ENCODE results near the gene RIN3. TPM values are rescaled to one million over a fixed set of nuclear protein-coding genes. Genes with fewer than 3 reads are reported as not detected.
"Not testable (repeated sequence)": the region's sequence is repeated elsewhere in the genome, so short reads cannot be mapped to it uniquely, and the experiment has no call there.

RIN3 gene
- total RNA-seq, 1 experiment from 2014 or later, result 2.6 TPM

DNA sequence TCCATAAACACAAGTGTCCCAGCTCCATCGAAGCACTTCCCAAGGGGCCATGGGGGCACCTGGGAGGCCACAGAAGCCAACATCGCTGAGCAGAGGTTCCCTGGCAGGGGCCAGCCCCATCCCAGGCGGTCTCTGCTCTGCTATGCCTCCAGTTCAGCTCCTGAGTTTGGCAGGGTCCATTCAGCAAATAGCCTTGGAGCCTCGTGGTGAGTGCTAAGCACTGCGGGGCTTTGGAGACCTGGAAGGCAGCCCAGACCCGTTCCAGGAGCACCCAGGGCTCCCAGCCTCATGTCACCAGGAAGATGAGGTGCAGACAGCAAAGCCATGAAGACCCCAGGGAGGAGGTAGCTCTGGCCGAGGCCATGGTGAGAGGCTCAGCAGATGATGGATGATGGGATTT lies 125.3 kb downstream of the RIN3 start:
- DNase-seq (ENCODE audit: low read depth, low spot score), result no peak
- in situ Hi-C loops (cut with HindIII; ENCODE audit: low pct_unique_long_range_greater_than_20kb, low sequenced_read_pairs), result no loop called here

DNA sequence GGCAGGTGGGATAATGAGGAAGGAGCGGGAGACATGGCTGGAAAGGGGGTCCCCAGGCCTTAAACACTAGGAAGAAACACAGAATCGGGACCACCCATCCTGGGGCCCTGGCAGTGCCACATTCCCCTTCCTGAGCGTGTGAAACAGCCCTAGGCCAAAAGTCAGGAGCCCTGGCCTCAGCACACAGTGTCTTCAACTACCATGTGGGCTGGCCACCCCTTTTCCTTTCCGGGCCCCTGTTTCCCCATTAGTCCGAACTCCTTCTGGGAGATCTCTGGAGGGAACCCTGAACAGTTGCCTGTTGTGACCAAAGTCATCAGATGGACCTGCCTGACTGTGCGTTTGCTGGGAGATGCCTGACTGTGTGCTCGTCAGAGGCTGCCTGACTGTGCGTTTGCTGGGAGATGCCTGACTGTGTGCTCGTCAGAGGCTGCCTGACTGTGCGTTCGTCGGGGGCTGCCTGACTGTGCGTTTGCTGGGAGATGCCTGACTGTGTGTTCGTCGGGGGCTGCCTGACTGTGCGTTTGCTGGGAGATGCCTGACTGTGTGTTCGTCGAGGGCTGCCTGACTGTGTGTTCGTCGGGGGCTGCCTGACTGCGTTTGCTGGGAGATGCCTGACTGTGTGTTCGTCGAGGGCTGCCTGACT lies 126.0 kb downstream of the RIN3 start:
- in situ Hi-C loops (cut with HindIII; ENCODE audit: low pct_unique_long_range_greater_than_20kb, low sequenced_read_pairs), result not testable (repeated sequence)

DNA sequence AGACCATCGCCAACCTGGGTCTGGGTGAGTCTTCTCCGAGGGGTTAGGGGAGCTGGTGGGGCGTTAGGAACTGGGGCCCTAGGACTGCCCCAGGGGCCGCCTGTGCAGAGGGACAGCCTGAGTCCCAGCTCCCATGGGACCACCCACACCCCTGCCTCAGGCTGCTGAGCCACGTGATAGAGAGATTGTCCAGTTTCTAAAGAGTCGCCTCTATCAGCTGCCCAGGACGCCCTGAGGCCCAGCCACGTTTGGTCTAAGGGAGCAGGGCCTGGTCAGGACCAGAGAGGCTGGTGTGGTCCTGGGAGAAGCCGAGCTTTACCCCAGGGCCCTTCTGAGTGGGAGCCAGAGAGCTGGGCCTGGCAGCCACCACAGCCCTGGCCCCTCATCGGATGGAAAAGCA lies 127.7 kb downstream of the RIN3 start:
- in situ Hi-C loops (cut with HindIII; ENCODE audit: low pct_unique_long_range_greater_than_20kb, low sequenced_read_pairs), result no loop called here
- no peak for DNase-seq (ENCODE audit: low read depth, low spot score)

More for the DNA sequence above, 126.0 kb downstream of the RIN3 start:
- DNase-seq (ENCODE audit: low read depth, low spot score), result not testable (repeated sequence)

DNA sequence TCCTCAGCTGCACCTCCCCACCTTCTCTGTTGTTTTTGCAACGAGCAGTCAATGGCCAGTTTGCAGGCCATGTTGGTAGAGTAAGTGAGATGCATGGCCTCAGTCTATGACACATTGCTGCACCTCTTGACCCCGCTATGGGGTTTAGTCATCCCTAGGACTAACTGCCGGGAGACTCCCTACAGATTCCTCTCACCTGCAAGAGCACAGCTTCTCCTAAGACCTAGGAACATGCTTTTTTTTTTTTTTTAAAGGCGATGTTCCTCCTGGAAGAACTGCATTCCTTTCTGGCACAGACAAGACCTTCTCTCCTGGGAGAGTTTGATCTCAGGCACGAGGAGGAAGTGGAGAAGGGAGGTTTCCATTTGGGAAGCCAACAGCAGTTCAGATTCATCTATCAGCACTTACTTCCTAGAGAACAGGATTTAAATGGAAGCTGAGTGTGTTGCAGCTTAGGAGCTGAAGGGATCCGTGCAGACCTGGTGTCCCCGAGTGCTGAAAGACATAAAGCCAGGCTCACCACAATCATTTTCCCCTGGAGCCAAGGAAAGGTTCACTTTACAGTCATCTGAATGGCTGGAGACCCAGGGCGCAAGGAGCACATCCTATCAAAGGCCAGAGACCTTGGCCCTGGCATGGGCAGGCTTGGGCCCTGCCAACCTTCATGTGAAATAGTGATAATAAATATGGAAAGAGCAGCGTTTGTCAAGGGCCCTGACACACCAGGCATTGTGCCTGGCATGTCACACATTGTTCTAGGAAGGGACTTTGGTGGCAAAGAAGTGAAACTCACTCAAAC lies 130.8 kb downstream of the RIN3 start:
- DNase-seq (ENCODE audit: low read depth, low spot score), result no peak
- in situ Hi-C loops (cut with HindIII; ENCODE audit: low pct_unique_long_range_greater_than_20kb, low sequenced_read_pairs), result no loop called here

DNA sequence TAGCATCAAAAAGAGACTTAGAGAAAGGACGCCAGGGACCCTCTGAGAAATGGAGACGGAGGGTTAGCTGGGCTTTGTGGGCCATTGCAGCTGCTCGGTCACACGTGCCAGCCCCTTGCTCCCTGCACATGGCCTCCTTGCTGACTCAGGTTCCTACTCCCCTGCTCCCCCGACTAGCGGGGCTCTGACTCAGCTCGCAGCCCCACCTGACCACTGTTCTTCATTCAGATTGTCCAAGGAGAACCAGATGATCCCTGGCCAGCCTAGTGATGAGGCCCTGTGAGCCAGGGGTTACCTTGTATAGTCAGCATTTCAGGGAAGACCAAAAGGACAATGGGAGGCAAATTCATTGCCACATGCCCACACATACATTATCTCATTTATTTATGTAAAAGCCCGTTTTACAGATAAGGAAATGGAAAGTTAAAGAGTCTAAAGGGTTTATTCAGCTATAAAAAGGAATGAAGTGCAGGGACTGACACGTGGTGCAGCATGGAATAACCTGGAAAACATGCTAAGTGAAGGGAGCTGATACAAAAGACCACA lies 131.5 kb downstream of the RIN3 start:
- DNase-seq (ENCODE audit: low read depth, low spot score), result no peak
- in situ Hi-C loops (cut with HindIII; ENCODE audit: low pct_unique_long_range_greater_than_20kb, low sequenced_read_pairs), result no loop called here

DNA sequence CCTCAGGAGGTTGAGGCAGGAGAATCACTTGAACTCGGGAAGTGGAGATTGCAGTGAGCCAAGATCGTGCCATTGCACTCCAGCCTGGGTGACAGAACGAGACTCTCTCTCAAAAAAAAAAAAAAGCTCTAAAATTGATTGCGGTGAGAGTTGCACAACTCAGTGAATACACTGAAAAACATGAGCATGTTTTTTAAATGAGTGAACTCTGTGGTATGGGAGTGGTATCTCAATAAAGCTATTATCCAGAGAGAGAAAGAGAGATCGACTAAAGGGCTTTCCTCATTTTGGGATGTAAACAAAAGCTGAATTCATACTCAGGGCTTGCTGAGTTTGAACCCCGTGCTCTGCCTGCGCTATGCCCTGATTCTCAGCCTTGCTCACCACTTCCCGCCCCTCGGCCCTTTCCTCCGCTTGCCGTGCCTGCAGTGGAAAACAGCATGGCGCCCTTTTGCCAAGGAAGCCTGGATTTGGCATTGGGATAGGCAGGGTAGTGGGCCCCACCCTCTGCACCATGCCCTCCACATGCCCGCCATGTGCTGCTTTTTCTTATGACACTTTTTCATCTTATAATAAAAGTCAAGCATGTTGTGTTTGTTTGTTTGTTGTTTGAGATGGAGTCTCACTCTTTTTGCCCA lies 132.4 kb downstream of the RIN3 start:
- peak; percentile 95 for DNase-seq (ENCODE audit: low read depth, low spot score)
- in situ Hi-C loops (cut with HindIII; ENCODE audit: low pct_unique_long_range_greater_than_20kb, low sequenced_read_pairs), result no loop called here

DNA sequence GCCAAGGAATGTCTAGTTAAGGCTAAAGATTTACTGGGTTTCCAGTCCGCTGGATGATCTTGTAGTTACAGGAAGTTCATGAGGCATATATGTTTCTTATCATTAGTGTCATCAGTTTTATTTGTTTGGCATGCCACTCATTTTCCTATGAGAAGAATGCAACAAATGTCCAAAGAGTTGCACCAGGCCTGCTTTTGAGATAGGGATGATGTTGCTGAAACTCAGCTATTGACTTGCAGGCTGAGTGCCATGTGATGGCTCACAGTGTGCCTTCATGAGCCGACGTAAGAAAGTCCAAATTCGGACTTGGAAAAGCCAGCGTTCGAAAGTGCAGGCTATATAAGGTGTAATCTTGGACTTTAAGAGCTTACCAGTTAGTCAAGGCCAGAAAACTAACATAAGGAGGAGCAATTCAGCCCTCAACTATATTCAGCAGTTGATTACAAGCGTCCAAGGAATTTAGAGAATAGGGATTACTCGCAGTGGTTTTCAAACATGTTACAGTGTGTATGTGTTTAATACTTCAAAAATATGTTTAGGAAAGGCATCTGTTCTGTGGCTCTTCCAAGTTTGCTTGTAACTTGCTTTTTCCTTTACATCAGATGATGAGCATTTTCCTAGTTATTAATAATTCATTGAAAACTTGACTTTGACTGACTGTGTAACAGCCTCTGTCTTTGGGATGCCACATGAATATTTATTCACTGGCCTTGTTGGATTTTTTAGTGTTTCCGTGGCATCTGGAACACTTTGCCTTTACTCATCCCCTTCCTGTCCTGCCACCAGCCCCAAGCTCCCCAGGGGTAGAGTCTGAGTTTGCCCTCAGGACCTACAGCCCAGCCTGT lies 133.6 kb downstream of the RIN3 start:
- in situ Hi-C loops (cut with HindIII; ENCODE audit: low pct_unique_long_range_greater_than_20kb, low sequenced_read_pairs), result no loop called here
- no peak for DNase-seq (ENCODE audit: low read depth, low spot score)

DNA sequence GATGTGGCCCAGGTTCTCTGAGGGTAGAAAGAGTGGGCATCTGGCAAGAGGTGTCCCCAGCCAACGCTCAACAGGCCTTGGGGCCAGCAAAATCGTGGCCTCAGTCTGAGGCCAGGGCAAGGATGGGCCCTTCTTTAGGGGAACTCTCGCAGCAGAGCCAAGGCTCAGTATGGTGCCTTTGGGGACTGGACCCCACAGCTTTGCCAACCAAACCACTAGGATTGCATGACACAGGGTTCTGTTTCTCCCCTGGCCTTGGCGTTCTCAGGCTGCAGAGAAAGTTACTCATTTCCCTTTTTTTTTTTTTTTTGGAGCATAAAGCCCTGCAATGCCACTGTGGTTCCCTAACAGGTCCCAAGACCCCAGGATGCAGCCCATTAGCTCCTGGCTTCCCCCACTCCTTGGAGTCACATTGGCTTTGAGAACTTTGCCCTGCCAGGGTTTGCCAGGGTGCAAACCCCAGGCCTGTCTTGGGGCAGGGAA lies 134.3 kb downstream of the RIN3 start:
- in situ Hi-C loops (cut with HindIII; ENCODE audit: low pct_unique_long_range_greater_than_20kb, low sequenced_read_pairs), result no loop called here
- no peak for DNase-seq (ENCODE audit: low read depth, low spot score)

DNA sequence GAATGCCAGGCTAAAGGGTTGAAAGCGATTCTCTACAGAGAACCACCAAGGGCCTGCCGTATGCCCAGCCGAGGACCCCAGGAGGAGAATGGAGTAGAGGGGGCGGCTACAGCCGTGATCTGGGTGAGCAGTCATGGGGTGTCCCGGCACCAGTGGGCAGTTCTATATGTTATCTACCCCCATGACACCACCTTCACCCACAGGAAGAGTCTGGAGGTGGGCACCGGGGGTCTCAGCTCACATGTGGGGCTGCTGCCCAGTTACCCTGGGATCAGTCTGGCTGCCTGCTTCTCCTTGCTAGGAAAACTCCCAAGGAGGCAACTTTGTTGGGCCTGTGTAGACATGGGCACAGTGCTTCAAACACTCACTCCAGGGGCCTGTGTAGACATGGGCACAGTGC lies 135.5 kb downstream of the RIN3 start:
- in situ Hi-C loops (cut with HindIII; ENCODE audit: low pct_unique_long_range_greater_than_20kb, low sequenced_read_pairs), result no loop called here

DNA sequence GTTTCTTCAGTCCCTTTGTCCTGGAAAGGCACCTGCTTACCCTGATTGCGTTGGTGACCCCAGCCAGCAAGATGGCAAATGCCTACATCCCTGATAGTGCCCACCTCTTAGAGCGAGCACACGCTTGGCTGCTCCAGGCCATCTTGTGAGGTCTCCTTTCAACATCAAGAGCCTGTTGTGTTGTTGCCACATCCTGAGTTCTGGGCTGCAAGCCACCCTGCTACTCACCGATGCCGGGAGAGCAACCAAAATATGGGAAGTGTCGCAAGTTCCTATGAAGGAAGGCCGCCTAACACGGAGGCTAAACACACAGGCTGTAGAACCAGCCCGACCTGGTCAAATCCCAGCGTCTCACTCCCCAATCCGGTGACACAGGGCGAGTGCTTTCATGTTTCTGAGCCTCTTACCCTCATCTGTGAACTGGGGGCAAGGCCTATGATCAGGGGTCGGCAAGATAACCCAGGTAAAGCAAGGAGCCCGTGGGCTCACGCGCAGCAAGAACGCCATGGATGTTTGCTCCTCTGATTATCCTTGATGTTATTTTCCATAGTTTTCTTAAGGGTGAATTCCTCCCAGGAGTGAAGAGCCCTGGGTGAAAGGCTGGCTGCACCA lies 136.5 kb downstream of the RIN3 start:
- no peak for DNase-seq (ENCODE audit: low read depth, low spot score)
- in situ Hi-C loops (cut with HindIII; ENCODE audit: low pct_unique_long_range_greater_than_20kb, low sequenced_read_pairs), result no loop called here

More for the DNA sequence above, 135.5 kb downstream of the RIN3 start:
- DNase-seq (ENCODE audit: low read depth, low spot score), result no peak

DNA sequence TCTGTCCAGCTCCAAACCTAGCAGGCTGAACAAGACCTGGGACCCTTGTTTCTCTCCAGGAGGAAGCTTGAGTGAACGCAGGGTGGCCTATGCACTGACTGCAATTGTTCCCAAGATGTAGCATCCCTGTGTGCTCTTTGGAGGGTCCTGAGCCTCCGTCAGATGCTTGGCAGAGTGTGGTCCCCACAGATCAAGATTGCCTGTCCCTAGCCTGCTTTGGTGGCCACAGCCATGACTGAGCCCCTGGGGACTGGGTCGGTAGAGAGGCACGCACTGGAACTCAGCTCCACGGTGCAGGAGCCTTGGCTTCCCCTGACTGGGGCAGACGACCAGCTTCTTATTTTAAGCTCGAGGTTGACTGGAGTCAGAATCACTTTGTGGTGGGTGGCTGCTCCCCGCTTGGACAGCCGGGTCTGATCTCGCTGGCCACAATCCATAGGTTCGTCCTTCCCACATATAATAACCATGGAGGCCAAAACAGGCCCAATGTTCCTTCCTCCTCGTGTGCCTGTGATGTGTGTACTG lies 137.1 kb downstream of the RIN3 start:
- DNase-seq (ENCODE audit: low read depth, low spot score), result no peak
- in situ Hi-C loops (cut with HindIII; ENCODE audit: low pct_unique_long_range_greater_than_20kb, low sequenced_read_pairs), result no loop called here

DNA sequence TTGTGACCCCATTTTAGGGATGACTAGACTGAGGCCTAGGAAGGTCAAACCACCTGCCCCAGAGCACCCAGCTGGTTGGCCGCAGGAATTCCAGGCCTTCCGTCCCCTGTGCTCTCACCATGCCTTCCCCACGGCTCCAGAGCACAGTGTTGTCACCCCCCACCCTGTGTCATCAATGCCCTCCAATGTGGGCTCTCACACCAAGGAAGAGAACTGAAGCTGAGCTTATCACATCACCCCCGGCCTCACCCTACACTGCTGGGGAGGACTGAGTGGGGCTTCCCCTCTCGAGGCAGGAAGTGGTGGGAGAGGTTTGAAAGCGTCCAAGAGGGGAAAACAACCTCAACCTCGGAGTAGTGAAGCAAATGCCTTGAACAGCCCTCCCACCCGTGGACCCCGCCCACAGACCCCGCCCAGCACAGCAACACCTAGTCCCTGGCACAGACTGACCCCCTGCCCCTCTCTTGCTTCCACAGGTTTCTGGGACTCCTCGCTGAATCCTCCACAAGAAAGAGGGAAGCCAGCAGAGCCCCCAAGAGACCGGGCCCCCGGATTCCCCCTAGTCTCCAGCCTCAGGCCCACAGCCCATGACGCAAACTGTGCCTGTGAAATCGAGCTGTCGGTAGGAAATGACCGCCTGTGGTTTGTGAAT lies 137.7 kb downstream of the RIN3 start:
- in situ Hi-C loops (cut with HindIII; ENCODE audit: low pct_unique_long_range_greater_than_20kb, low sequenced_read_pairs), result no loop called here
- DNase-seq (ENCODE audit: low read depth, low spot score), result no peak

DNA sequence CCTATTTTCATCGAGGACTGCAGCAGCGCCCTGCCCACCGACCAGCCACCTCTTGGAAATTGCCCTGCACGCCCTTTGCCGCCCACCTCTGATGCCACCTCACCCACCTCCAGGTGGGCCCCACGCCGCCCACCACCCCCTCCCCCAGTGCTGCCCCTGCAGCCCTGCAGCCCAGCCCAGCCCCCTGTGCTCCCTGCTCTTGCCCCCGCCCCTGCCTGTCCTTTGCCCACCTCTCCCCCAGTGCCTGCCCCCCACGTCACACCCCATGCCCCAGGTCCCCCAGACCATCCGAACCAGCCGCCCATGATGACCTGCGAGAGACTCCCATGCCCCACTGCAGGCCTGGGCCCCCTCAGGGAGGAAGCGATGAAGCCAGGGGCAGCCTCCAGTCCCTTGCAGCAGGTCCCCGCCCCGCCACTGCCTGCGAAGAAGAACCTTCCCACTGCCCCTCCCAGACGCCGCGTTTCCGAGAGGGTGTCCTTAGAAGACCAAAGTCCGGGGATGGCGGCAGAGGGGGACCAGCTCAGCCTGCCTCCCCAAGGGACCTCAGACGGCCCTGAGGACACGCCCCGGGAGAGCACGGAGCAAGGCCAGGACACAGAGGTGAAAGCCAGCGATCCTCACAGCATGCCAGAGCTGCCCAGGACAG lies 138.3 kb downstream of the RIN3 start:
- no peak for DNase-seq (ENCODE audit: low read depth, low spot score)
- in situ Hi-C loops (cut with HindIII; ENCODE audit: low pct_unique_long_range_greater_than_20kb, low sequenced_read_pairs), result no loop called here

DNA sequence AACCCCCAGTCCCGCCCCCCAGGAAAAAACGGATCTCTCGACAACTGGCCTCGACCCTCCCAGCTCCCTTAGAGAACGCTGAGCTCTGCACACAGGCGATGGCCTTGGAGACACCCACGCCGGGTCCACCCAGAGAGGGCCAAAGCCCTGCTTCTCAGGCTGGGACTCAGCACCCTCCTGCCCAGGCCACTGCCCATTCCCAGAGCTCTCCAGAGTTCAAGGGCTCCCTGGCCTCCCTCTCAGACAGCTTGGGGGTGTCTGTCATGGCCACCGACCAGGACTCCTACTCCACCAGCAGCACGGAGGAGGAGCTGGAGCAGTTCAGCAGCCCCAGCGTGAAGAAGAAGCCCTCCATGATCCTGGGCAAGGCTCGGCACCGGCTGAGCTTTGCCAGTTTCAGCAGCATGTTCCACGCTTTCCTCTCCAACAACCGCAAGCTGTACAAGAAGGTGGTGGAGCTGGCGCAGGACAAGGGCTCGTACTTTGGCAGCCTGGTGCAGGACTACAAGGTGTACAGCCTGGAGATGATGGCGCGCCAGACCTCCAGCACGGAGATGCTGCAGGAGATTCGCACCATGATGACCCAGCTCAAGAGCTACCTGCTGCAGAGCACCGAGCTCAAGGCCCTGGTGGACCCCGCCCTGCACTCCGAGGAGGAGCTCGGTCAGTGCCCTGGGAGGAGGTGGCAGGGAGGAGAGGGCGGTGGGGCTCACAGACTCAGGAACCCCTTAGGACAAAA lies 139.0 kb downstream of the RIN3 start:
- no peak for DNase-seq (ENCODE audit: low read depth, low spot score)
- in situ Hi-C loops (cut with HindIII; ENCODE audit: low pct_unique_long_range_greater_than_20kb, low sequenced_read_pairs), result no loop called here

DNA sequence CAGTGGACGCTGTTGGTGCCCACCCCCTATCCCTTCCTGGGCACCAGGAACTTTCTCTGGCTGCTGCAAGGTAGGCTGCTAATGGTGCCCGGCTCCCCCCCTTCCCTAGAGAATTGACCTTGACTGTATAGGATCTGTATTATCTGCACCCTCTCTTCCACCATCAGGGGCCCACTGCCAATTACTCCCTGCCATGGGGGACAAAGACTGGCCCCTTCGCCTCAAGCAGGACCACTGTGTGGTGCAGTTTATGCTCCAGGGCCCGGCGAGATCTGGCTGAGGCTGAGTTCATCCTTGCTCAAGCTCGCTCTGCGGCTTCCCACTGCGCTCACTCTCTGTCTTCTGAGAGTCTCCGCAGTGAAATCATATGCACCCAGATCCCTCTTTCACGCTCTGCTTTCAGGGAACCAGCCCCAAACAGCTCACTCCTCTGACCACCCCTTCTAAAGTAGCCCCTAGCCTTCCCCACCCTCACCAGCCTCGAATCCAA lies 139.6 kb downstream of the RIN3 start:
- in situ Hi-C loops (cut with HindIII; ENCODE audit: low pct_unique_long_range_greater_than_20kb, low sequenced_read_pairs), result no loop called here

More for the DNA sequence above, 139.6 kb downstream of the RIN3 start:
- no peak for DNase-seq (ENCODE audit: low read depth, low spot score)
